ENCODE data around the gene MTA3. TPM values are rescaled to one million over a fixed set of nuclear protein-coding genes. Genes with fewer than 3 reads are reported as not detected.

MTA3 gene
- total and polyA plus RNA-seq, 2 donors (not counting 3 experiments of a cell fraction or from before 2014, with no cell fraction given) = 36.3 to 53.3 TPM

GRCh38 chr2:42693688-42694479 is 125.5 kb downstream of the MTA3 start:
- dilution Hi-C loops (cut with MboI; ENCODE audit: extremely low pct_ligation_motif_present, low sequenced_read_pairs) = no loop called here
- CTCF ChIA-PET = no interaction called here
- Histone ChIP-seq H2AFZ (ENCODE audit: low read depth, low read length) (no peak overlapping the region), H4K20me1 (replicated peaks; ENCODE audit: control insufficient read depth, extremely low read depth, insufficient read depth, low read length) (no peaks in the 10 kb centered on the region), H3K9me3 (replicated peaks; ENCODE audit: control insufficient read depth, insufficient read depth, low read length) (no peaks in the 10 kb centered on the region), H3K4me1 (ENCODE audit: control insufficient read depth, extremely low read depth, insufficient read depth, low read length) (no peaks in the 10 kb centered on the region), H3K79me2 (ENCODE audit: control insufficient read depth, insufficient read depth, low read length) (peaks cover 2% of the 10 kb centered on the region), H3K36me3 (ENCODE audit: control insufficient read depth in 2 of 2, extremely low read depth in 1 of 2, insufficient read depth in 2 of 2, low read length in 2 of 2) (no peaks in the 10 kb centered on the region), H3K9ac (replicated peaks; ENCODE audit: extremely low read depth, insufficient read depth, low read length) (no peak overlapping the region), H3K4me2 (ENCODE audit: insufficient read depth, low read length) (no peak overlapping the region), H3K27ac (ENCODE audit: insufficient read depth, low read depth, low read length) (no peak overlapping the region), H3K27me3 (ENCODE audit: control insufficient read depth in 2 of 2, insufficient read depth in 2 of 2, low read length in 2 of 2) (no peaks in the 10 kb centered on the region), H3K4me3 (replicated peaks in 1 of 3; ENCODE audit: insufficient read depth in 1 of 3, low read depth in 1 of 3, low read length in 3 of 3) (no peak overlapping the region), H3K9me1 (replicated peaks; ENCODE audit: control insufficient read depth, extremely low read depth, insufficient read depth, low read length) (no peaks in the 10 kb centered on the region)
- no peak for DNase-seq (ENCODE audit: low read depth, low spot score)
- POLR2A ChIA-PET = no interaction called here
- TF ChIP-seq CTCF (IDR thresholded peaks at IDR 0.05; ENCODE audit: extremely low read depth in 1 of 2, insufficient read depth in 1 of 2, low read depth in 1 of 2, low read length in 2 of 2) = no peak
- TF ChIP-seq GATA2 (IDR thresholded peaks at IDR 0.05; ENCODE audit: insufficient read depth, insufficient read length, low read depth, low read length) = no peak
- no peak for TF ChIP-seq EZH2 (IDR thresholded peaks at IDR 0.05; ENCODE audit: borderline replicate concordance, low read depth, low read length, severe bottlenecking)
- no peak for TF ChIP-seq POLR2A (IDR thresholded peaks at IDR 0.05; ENCODE audit: low read depth, low read length)
- no peak for TF ChIP-seq JUN (IDR thresholded peaks at IDR 0.05; ENCODE audit: borderline replicate concordance, insufficient read depth, insufficient read length, low read depth)
- TF ChIP-seq MYC (IDR thresholded peaks at IDR 0.05; ENCODE audit: low read depth, low read length) = no peak
- TF ChIP-seq FOS (IDR thresholded peaks at IDR 0.05; ENCODE audit: borderline replicate concordance, insufficient read depth, low read length) = no peak
- TF ChIP-seq MAX (IDR thresholded peaks at IDR 0.05; ENCODE audit: insufficient read depth, insufficient read length) = no peak
- TF ChIP-seq POLR2AphosphoS5 (IDR thresholded peaks at IDR 0.05; ENCODE audit: insufficient read depth, low read depth, low read length) = no peak
- BruUV-seq (replicated peaks) = no TSS peak
- intact Hi-C loops (cut with micrococcal nuclease) = no loop called here
- FAIRE-seq = no peak

Measured in endothelial cell of umbilical vein (primary cell).